Thymus (tissue), 11 donors: Measurements from ENCODE around the gene INPP5A. TPM values are rescaled to one million over a fixed set of nuclear protein-coding genes. Genes with fewer than 3 reads are reported as not detected.

Experiments
- DNase-seq, 9 donors: peaks; one replicate each; pipeline ENCODE4 v3.0.0-alpha.2; 2013; ENCODE audit warnings: low spot score in 9 of 9, low read depth in 6 of 9, missing footprints in 1 of 9
- H3K27ac ChIP-seq, 2 donors: one replicate each; pipeline ENCODE4 v1.5.1; 2013; ENCODE audit warnings: control low read depth in 1 of 2, low read depth in 1 of 2, low read length in 1 of 2, mild to moderate bottlenecking in 1 of 2, moderate library complexity in 1 of 2
- H3K27me3 ChIP-seq, 2 donors: one replicate each; pipeline ENCODE4 v1.5.1; 2013; ENCODE audit warnings: low read length in 1 of 2; ENCODE audit not compliant: control insufficient read depth in 2 of 2, insufficient read depth in 1 of 2
- H3K36me3 ChIP-seq, 2 donors: one replicate each; pipeline ENCODE4 v1.5.1; 2013; ENCODE audit warnings: low read length in 1 of 2, mild to moderate bottlenecking in 1 of 2, moderate library complexity in 1 of 2; ENCODE audit not compliant: control insufficient read depth in 2 of 2, insufficient read depth in 2 of 2
- H3K4me1 ChIP-seq, 2 donors: one replicate each; pipeline ENCODE4 v1.5.1; 2013; ENCODE audit warnings: low read length in 2 of 2; ENCODE audit not compliant: control insufficient read depth in 2 of 2, insufficient read depth in 2 of 2
- H3K4me3 ChIP-seq, 2 donors: one replicate each; pipeline ENCODE4 v1.5.1; 2013; ENCODE audit warnings: low read length in 2 of 2, control low read depth in 1 of 2, mild to moderate bottlenecking in 1 of 2
- H3K9me3 ChIP-seq, 2 donors: one replicate each; pipeline ENCODE4 v1.5.1; 2013; ENCODE audit warnings: low read length in 1 of 2, mild to moderate bottlenecking in 1 of 2; ENCODE audit not compliant: control insufficient read depth in 2 of 2, insufficient read depth in 1 of 2
- WGBS: extraction: QIAGEN DNeasy Blood & Tissue Kit; methylation state at CpG from one replicate; pipeline ENCODE4 v1.1.7; 2013; 5-methylcytosine and 5-hydroxymethylcytosine counted together
- polyA plus RNA-seq: library from polyadenylated mRNA; stranded (reverse); fragments of 200-250 nt; gene quantifications from one replicate; pipeline ENCODE4 v1.2.3, GENCODE V29; 2013
- total RNA-seq: library from RNA; stranded (reverse); fragments of 120-200 nt; gene quantifications from one replicate; pipeline ENCODE4 v1.2.4, GENCODE V29; 2013
- donor health status: healthy.

Gene INPP5A
- total and polyA plus RNA-seq, 2 donors = 11.0 to 14.6 TPM

DNA sequence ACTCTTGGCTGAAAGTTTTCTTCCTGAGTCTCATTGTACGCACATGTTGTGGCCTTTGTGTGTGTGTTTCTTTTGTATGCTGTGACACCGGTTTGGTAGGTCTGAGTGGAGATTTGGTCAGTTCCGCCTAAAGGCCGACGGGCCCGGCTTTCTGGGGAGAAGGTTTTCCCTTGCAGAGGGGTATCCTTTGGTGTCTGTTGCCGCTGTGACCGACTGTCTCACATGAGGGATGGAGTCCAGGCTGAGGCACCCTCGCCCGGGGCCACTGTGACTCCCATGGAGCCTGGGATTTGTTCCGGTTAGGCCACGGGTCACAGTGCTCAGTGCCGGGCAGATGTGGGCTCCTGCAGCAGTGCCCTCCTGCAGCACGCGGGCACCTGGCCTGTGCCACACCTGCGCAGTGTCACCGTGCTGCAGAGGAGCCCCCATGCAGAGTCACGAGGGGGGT lies 19.4 kb downstream of the INPP5A start:
- whole genome bisulfite sequencing = 97% methylated on average over 18 of the region's 18 CpGs
- H3K36me3 ChIP-seq = no peaks in the 10 kb centered on the region

DNA sequence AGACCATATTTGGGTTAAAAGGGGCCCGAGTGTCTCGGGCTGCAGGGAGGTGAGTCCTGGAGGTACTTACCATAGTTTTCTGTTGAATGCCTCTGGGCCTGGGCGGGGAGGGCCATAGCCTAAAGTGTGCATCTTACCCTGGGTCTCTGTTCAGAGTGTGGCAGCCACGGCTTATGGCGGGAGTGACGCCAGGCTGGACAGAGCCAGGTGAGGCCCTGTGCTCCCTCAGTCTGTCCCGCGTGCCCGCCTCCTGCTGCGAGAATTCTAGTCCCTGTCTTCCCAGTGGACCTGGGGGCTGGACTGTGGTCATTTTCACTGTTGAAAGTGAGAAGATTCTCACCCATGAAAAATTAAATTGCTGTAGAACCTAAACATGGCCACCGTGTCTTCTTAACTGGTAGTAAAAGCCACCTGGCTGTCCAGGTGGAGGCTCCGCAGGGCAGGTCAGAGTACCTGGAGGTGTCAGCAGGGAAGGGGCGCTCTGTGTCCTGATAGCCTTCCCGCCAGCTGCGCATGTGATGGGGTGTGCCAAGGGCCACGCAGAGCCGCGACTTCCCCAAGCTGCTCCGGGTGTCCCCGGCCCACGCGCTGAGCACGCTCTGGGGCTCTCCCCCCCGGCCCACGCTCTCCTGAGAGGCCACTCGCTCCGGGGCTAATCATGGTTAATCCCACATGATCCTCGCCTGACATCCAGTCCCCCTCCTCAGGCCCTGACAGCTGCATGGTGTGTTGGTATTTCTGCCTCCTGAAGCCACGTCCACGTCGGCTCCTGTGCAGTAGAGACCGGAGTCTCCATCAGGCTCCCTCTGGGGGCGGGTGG lies 20.3 kb downstream of the INPP5A start:
- H3K27me3 ChIP-seq = no peaks in the 10 kb centered on the region
- H3K9me3 ChIP-seq = no peaks in the 10 kb centered on the region
- no peak for DNase-seq
- no peaks in the 10 kb centered on the region for H3K36me3 ChIP-seq
- no peak overlapping the region for H3K27ac ChIP-seq
- peaks cover 21 to 48% of the 10 kb centered on the region in 2 donors for H3K4me1 ChIP-seq
- H3K4me3 ChIP-seq = no peak overlapping the region
- WGBS = 93% methylated on average over 33 of the region's 33 CpGs

More for the DNA sequence above, 19.4 kb downstream of the INPP5A start:
- DNase-seq = no peak
- H3K4me3 ChIP-seq = no peak overlapping the region
- no peaks in the 10 kb centered on the region for H3K9me3 ChIP-seq
- no peak overlapping the region for H3K27ac ChIP-seq
- H3K4me1 ChIP-seq = peaks cover 21 to 48% of the 10 kb centered on the region in 2 donors
- H3K27me3 ChIP-seq = no peaks in the 10 kb centered on the region

DNA sequence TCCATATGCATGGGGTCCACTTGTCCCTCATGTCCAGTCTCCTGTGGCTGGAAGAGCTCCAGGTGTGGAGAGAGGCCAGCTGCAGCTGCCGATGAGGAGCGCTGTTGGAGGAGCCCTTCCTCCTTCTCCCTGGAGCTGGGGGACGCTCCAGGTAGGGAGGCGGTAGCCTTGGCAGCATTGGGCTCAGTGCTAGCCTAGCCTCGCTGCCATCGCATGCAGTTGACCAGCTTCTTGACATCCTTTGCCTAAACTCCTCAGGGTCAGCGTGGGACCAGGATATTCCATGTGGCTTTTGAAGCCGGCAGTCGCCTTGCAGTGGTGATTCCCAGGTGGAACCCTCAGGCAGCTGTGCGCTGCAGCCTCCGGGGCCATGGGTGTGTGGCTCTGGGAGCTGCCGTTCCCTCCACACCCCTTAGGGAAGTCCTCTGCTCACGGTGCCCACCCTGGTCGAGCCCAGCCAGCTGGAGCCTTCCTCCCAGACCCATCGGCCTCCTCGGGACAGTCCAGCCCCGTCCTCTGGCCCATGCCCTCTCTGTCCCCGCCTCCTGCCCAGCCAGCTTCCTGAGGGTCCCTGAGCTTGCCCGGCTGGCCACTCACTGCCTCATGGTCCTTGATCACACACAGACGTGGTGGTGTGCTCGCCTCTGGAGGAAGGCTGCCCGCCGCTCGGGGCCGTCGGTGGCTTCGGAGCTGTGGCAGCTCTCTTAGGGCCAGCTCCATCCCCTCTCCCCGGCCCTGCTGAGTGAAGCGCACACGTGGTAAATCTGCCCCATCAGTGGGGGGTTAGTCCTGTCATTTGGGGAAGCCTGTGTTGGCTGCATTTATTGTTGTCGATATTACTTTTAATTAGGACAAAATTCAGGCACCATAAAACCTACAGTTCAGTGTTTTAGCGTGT lies 21.2 kb downstream of the INPP5A start:
- Histone ChIP-seq H3K9me3 (no peaks in the 10 kb centered on the region), H3K27ac (no peak overlapping the region), H3K27me3 (no peaks in the 10 kb centered on the region), H3K4me3 (no peak overlapping the region), H3K4me1 (peaks cover 21 to 48% of the 10 kb centered on the region in 2 donors), H3K36me3 (no peaks in the 10 kb centered on the region)
- DNase-seq = no peak
- WGBS = 97% methylated on average over 32 of the region's 32 CpGs

DNA sequence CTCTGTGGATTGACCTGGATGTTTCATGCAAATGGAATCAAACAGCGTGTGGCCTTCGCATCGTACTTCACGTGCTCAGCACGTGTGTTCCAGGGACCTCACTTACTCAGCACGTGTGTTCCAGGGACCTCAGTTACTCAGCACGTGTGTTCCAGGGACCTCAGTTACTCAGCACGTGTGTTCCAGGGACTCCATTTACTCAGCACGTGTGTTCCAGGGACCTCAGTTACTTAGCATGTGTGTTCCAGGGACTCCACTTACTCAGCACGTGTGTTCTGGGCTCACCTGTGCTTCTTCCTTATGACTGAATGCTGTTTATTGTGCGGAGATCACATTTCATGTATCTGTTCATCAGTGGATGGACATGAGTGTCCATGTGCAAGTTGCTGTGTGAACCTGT lies 22.0 kb downstream of the INPP5A start:
- peaks cover 21 to 44% of the 10 kb centered on the region in 2 donors for H3K4me1 ChIP-seq
- peak overlapping the region in 1 of 2 donors; percentile 26 for H3K27ac ChIP-seq
- no peaks in the 10 kb centered on the region for H3K27me3 ChIP-seq
- no peak overlapping the region for H3K4me3 ChIP-seq
- no peaks in the 10 kb centered on the region for H3K9me3 ChIP-seq
- WGBS = 94% methylated on average over 11 of the region's 11 CpGs
- no peak for DNase-seq
- no peaks in the 10 kb centered on the region for H3K36me3 ChIP-seq

DNA sequence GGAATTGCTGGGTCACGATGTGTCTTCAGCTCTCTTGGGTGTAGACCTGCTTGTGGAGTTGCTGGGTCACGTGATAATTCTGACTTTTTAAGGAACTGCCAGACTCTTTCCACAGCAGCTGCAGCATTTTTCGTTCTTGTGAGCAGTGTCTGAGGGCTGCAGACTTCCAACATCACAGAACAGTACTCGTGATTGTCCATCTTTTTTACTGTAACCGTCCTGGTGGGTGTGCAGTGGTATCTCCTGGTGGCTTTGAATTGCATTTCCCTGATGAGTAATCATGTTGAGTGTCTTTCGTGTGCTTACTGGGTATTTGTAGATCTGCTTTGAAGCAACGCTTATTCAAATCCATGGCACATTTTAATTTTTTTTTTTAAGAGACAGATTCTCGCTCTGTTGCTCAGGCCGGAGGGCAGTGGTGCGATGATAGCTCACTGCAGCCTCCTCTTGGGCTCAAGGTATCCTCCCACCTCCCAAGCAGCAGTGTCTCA lies 22.7 kb downstream of the INPP5A start:
- H3K27me3 ChIP-seq = no peaks in the 10 kb centered on the region
- H3K9me3 ChIP-seq = no peaks in the 10 kb centered on the region
- H3K27ac ChIP-seq = peak overlapping the region in 1 of 2 donors; percentile 60
- H3K4me1 ChIP-seq = peaks cover 16 to 37% of the 10 kb centered on the region in 2 donors
- no peaks in the 10 kb centered on the region for H3K36me3 ChIP-seq
- WGBS = 39% methylated on average over 10 of the region's 10 CpGs
- no peak overlapping the region for H3K4me3 ChIP-seq
- peak in 1 of 9 donors; percentile 70 for DNase-seq

DNA sequence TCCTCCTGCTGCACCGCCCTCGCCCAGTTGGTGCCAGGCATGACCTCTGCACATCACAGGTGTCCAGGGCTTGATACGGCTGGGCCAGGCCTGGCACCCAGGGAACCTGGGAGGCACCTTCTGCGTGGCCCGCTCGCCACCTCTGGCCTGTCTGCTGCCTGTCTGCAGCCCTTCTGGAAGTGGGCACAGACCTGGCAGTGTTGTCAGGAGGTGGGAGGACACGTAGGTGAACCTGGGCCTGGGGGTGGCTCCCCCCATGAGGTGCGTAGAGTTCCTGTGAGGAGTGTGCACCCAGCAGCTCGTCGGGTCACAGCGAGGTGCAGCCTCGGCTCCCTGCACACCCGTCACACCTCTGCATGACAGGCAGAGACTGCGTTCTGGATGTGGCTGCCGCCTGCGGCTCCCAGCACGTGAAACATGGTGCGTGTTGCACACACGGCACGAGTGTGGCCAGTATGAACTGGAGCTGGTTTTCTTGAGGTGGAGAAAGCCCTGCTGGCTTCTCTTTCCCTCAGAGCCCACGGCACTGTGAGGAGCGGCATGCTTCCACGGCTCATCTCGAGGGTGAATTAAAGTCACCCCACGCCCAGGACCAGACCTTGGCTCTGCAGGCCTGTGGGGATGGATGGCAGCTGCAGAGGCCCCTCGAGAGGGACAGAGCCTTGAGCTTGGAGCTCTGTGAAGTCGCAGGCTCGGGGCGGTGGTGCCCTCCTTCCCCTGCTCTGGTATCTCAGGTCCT lies 24.8 kb downstream of the INPP5A start:
- H3K27ac ChIP-seq = no peak overlapping the region
- H3K4me3 ChIP-seq = no peak overlapping the region
- H3K4me1 ChIP-seq = peaks cover 9 to 23% of the 10 kb centered on the region in 2 donors
- no peaks in the 10 kb centered on the region for H3K36me3 ChIP-seq
- H3K27me3 ChIP-seq = no peaks in the 10 kb centered on the region
- 98% methylated on average over 29 of the region's 29 CpGs for WGBS
- DNase-seq = no peak
- H3K9me3 ChIP-seq = no peaks in the 10 kb centered on the region

DNA sequence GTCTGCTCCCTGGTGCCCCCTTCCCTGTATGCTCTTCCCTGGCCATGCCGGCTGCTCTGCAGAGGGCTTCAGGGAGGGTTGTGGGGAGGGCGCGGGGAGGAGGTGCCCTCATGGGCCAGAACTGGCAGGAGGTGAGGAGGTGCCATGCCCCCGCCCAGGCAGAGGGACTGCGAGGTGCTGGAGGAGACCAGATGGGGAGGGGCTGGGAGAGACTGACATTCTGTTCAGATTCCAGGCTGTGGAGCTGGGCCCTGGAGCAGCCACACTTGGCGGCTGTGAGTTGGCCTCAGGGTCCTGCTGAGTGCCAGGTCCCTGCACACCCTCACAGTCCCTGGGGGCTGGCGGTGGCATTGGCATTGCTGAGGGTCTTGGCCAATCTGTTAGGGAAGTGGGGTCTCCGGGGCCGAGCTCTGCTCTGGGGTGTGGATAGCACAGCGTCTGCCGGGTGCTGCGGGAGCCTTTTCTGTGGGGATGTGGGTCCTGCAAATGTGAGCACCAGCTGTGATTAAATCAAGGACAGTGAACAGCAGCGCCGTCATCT lies 25.4 kb downstream of the INPP5A start:
- H3K27me3 ChIP-seq = no peaks in the 10 kb centered on the region
- WGBS = 91% methylated on average over 14 of the region's 14 CpGs
- no peak for DNase-seq
- peaks cover 9 to 22% of the 10 kb centered on the region in 2 donors for H3K4me1 ChIP-seq
- no peaks in the 10 kb centered on the region for H3K9me3 ChIP-seq
- H3K27ac ChIP-seq = no peak overlapping the region
- H3K4me3 ChIP-seq = no peak overlapping the region
- H3K36me3 ChIP-seq = no peaks in the 10 kb centered on the region

DNA sequence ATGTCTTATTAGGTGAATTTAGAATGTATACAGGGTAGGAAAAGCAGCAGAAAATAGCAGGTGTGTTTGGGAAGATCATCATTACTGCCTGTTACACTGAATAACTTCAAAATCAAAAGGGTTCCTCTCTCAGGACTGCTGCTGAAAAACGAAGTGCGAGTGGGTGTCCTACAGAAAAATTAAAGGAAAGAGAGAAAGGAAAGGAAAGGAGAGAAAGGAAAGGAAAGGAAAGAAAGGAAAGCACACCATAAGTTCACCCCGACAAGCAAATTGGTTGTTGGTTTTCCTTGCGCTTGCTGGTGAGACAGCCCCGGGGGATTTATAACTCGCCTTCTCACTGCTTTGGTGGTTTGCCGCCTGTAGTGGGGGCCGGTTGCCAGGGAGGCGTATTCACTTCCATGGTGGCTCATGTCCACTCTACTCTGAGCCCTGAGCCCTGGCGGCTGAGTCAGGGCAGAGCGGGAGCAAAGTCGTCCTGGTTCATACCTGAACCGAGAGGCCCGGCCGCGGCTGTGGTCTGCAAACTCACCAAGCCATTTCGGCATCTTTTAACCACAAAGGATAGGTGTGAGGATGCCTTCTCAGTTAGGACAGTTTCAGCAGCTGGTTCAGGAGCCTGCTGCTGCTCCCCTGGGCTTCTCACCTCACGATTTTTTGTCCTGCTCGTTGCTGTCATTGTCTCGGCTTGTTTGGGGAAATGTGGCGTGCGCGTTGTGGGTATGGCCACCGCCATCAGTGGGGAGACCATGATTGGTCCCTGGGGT lies 26.1 kb downstream of the INPP5A start:
- 96% methylated on average over 24 of the region's 24 CpGs for WGBS
- H3K27ac ChIP-seq = no peak overlapping the region
- H3K36me3 ChIP-seq = no peaks in the 10 kb centered on the region
- H3K4me1 ChIP-seq = peaks cover 9 to 22% of the 10 kb centered on the region in 2 donors
- H3K9me3 ChIP-seq = no peaks in the 10 kb centered on the region
- no peak overlapping the region for H3K4me3 ChIP-seq
- no peaks in the 10 kb centered on the region for H3K27me3 ChIP-seq
- no peak for DNase-seq
